ENCODE measurements around the gene WAPL.

Gene WAPL

GRCh38 chr10:86522510-86522855, 891 bp upstream of the WAPL start:
- no peak for DNase-seq (ENCODE audit: low read depth)

- DNase-seq (ENCODE audit: low read depth), result peak; percentile 44
These were observed 518 bp downstream of the WAPL start for GRCh38 chr10:86520871-86521677.

- no peak for DNase-seq (ENCODE audit: low read depth)
These were observed 2.8 kb downstream of the WAPL start for GRCh38 chr10:86518781-86519180.

- DNase-seq (ENCODE audit: low read depth), result no peak
These were observed 9.5 kb downstream of the WAPL start for GRCh38 chr10:86512137-86512536.

GRCh38 chr10:86511027-86511865, 10.3 kb downstream of the WAPL start:
- DNase-seq (ENCODE audit: low read depth), result no peak

GRCh38 chr10:86509145-86509544, 12.4 kb downstream of the WAPL start:
- no peak for DNase-seq (ENCODE audit: low read depth)

GRCh38 chr10:86508217-86508616, 13.4 kb downstream of the WAPL start:
- no peak for DNase-seq (ENCODE audit: low read depth)

GRCh38 chr10:86506499-86506898, 15.1 kb downstream of the WAPL start:
- DNase-seq (ENCODE audit: low read depth), result no peak

- no peak for DNase-seq (ENCODE audit: low read depth)
These were observed 15.5 kb downstream of the WAPL start for GRCh38 chr10:86506062-86506461.

GRCh38 chr10:86504510-86504909, 17.1 kb downstream of the WAPL start:
- no peak for DNase-seq (ENCODE audit: low read depth)

- DNase-seq (ENCODE audit: low read depth), result no peak
These were observed 20.7 kb downstream of the WAPL start for GRCh38 chr10:86500846-86501245.

- no peak for DNase-seq (ENCODE audit: low read depth)
These were observed 23.0 kb downstream of the WAPL start for GRCh38 chr10:86498598-86498997.

GRCh38 chr10:86497621-86498020, 24.0 kb downstream of the WAPL start:
- no peak for DNase-seq (ENCODE audit: low read depth)

- no peak for DNase-seq (ENCODE audit: low read depth)
These were observed 31.5 kb downstream of the WAPL start for GRCh38 chr10:86489960-86490612.

GRCh38 chr10:86489071-86489810, 32.4 kb downstream of the WAPL start:
- no peak for DNase-seq (ENCODE audit: low read depth)

GRCh38 chr10:86486856-86487255, 34.7 kb downstream of the WAPL start:
- DNase-seq (ENCODE audit: low read depth), result no peak

GRCh38 chr10:86483664-86484063, 37.9 kb downstream of the WAPL start:
- DNase-seq (ENCODE audit: low read depth), result no peak

- no peak for DNase-seq (ENCODE audit: low read depth)
These were observed 39.8 kb downstream of the WAPL start for GRCh38 chr10:86481761-86482160.

GRCh38 chr10:86480571-86480970, 41.0 kb downstream of the WAPL start:
- DNase-seq (ENCODE audit: low read depth), result no peak

- DNase-seq (ENCODE audit: low read depth), result no peak
These were observed 49.5 kb downstream of the WAPL start for GRCh38 chr10:86472061-86472460.

GRCh38 chr10:86461963-86462804, 59.4 kb downstream of the WAPL start:
- DNase-seq (ENCODE audit: low read depth), result no peak

Data from activated T-cell treated with anti-CD3 and anti-CD28 coated beads for 48 hours (primary cell).